A549 (cell line): ENCODE measurements around the gene SACS. TPM values are rescaled to one million over a fixed set of nuclear protein-coding genes. Genes with fewer than 3 reads are reported as not detected.

Experiments
- ATAC-seq, 2 experiments: fragments of 200-7000 bp in 1 of 2; fragments of >200 bp in 1 of 2; cut with Nextera tagmentation in 1 of 2; cut with Tn5 transposase in 1 of 2; 3 replicates each; pipeline versions ENCODE4 v1.8.0 to v1.9.1; 2018 to 2020; ENCODE audit warnings: mild to moderate bottlenecking in 1 of 2, moderate library complexity in 1 of 2
- CTCF ChIA-PET: fragments of 300-600 bp; sonication (Branson Sonifier 250); formaldehyde crosslinking; extraction: SDS; loops from one replicate; lab custom pipeline; 2021; ENCODE audit warnings: antibody characterized with exemption, inconsistent platforms; lab: Yijun Ruan, JAX
- POLR2A ChIA-PET: fragments of 350-600 bp; formaldehyde crosslinking; extraction: SDS; loops from one replicate; lab custom pipeline; 2021; ENCODE audit warnings: antibody characterized with exemption, inconsistent platforms; lab: Yijun Ruan, JAX
- DNase-seq, 2 experiments: peaks; one replicate each; pipeline versions ENCODE4 v3.0.0 to v3.0.0-alpha.2; 2011 to 2016; ENCODE audit warnings: low read depth in 1 of 2, low spot score in 1 of 2
- FAIRE-seq: peaks from 2 replicates; lab custom pipeline; 2011; peaks lifted over from hg19 to GRCh38; lab: Jason Lieb, UNC
- H3K27ac ChIP-seq, 2 experiments: fragments of >200 bp; sonication (Bioruptor Twin); formaldehyde crosslinking; 3 replicates each; pipeline ENCODE4 v1.5.1; 2016 to 2017
- H3K4me1 ChIP-seq: fragments of >200 bp; sonication (Bioruptor Twin); formaldehyde crosslinking; 3 replicates; pipeline ENCODE4 v1.6.1; 2016
- H3K4me2 ChIP-seq: fragments of >200 bp; sonication (Bioruptor Twin); formaldehyde crosslinking; 3 replicates; pipeline ENCODE4 v1.6.1; 2016
- H3K4me3 ChIP-seq: fragments of >200 bp; sonication (Bioruptor Twin); formaldehyde crosslinking; 3 replicates; pipeline ENCODE4 v1.5.1; 2016
- H3K9me3 ChIP-seq: fragments of >200 bp; sonication (Bioruptor Twin); formaldehyde crosslinking; 3 replicates; pipeline ENCODE4 v1.6.1; 2016
- CEBPB ChIP-seq, 2 experiments: fragments of >200 bp in 1 of 2; sonication (Bioruptor Twin) in 1 of 2; formaldehyde crosslinking in 1 of 2; IDR thresholded peaks; 2 replicates each; pipeline ENCODE4 v1.6.1; 2012 to 2016
- CHD2 ChIP-seq: fragments of 150-350 bp; IDR thresholded peaks from 2 replicates; pipeline ENCODE4 v1.6.1; 2014; ENCODE audit warnings: low read length; ENCODE audit not compliant: partially characterized antibody
- CHD4 ChIP-seq: fragments of 200-600 bp; sonication (generic); IDR thresholded peaks from 2 replicates; pipeline ENCODE4 v1.6.1; 2016; ENCODE audit warnings: antibody characterized with exemption, mild to moderate bottlenecking, borderline replicate concordance
- EHF ChIP-seq: fragments of 250-450 bp; sonication (Bioruptor Pico); IDR thresholded peaks from 2 replicates; pipeline ENCODE4 v1.5.0; 2020; ENCODE audit warnings: mild to moderate bottlenecking
- ESRRA ChIP-seq: fragments of 150-350 bp; IDR thresholded peaks from 2 replicates; pipeline ENCODE4 v1.6.1; 2014; ENCODE audit warnings: mild to moderate bottlenecking, low read length, borderline replicate concordance
- FOSL2 ChIP-seq, 2 experiments: fragments of 450-650 bp in 1 of 2; fragments of >200 bp in 1 of 2; sonication (Bioruptor Twin) in 1 of 2; formaldehyde crosslinking; IDR thresholded peaks; 2 replicates each; pipeline versions ENCODE4 v1.5.0 to v1.6.1; 2016 to 2020; ENCODE audit warnings: mild to moderate bottlenecking in 1 of 2, moderate library complexity in 1 of 2
- HDAC2 ChIP-seq: fragments of 200-600 bp; sonication (generic); IDR thresholded peaks from 2 replicates; pipeline ENCODE4 v1.6.1; 2016
- HEYL ChIP-seq: fragments of 250-450 bp; sonication (Bioruptor Pico); IDR thresholded peaks from 2 replicates; pipeline ENCODE4 v1.8.0; 2021; ENCODE audit warnings: mild to moderate bottlenecking, moderate library complexity
- HOXA7 ChIP-seq: fragments of 250-450 bp; sonication (Bioruptor Pico); IDR thresholded peaks from 2 replicates; pipeline ENCODE4 v1.5.0; 2020; ENCODE audit warnings: mild to moderate bottlenecking, moderate library complexity
- HOXB13 ChIP-seq: fragments of 250-450 bp; sonication (Bioruptor Pico); IDR thresholded peaks from 2 replicates; pipeline ENCODE4 v1.5.0; 2020; ENCODE audit warnings: low read depth, mild to moderate bottlenecking, moderate library complexity
- HOXB5 ChIP-seq: fragments of 250-450 bp; sonication (Bioruptor Pico); IDR thresholded peaks from 2 replicates; pipeline ENCODE4 v1.5.0; 2020; ENCODE audit warnings: mild to moderate bottlenecking, moderate library complexity
- JUN ChIP-seq, 2 experiments: fragments of >200 bp; sonication (Bioruptor Twin); formaldehyde crosslinking; IDR thresholded peaks; 2 replicates in 1 of 2; 3 replicates in 1 of 2; pipeline ENCODE4 v1.6.1; 2016 to 2017
- MAZ ChIP-seq: fragments of 150-350 bp; IDR thresholded peaks from 2 replicates; pipeline ENCODE4 v1.6.1; 2014; ENCODE audit warnings: antibody characterized with exemption, low read depth, low read length, borderline replicate concordance
- MYC ChIP-seq: IDR thresholded peaks from 2 replicates; pipeline ENCODE4 v1.6.1; 2012; ENCODE audit warnings: mild to moderate bottlenecking, inconsistent platforms, low read length, improper control_type of control experiment, borderline replicate concordance
- PHF8 ChIP-seq: fragments of 200-600 bp; sonication (generic); IDR thresholded peaks from 2 replicates; pipeline ENCODE4 v1.6.1; 2016; ENCODE audit warnings: low read depth, mild to moderate bottlenecking, antibody characterized with exemption, moderate library complexity, borderline replicate concordance
- POLR2A ChIP-seq: IDR thresholded peaks from 2 replicates; pipeline ENCODE4 v1.6.1; 2012; ENCODE audit warnings: mild to moderate bottlenecking, low read length
- RCOR1 ChIP-seq: fragments of 150-350 bp; IDR thresholded peaks from 2 replicates; pipeline ENCODE4 v1.6.1; 2014; ENCODE audit warnings: antibody characterized with exemption, low read length, low read depth
- RFX5 ChIP-seq: fragments of 450-650 bp; IDR thresholded peaks from 2 replicates; pipeline ENCODE4 v1.7.1; 2014; ENCODE audit warnings: antibody characterized with exemption, mild to moderate bottlenecking, moderate library complexity
- TP53 ChIP-seq: fragments of 250-450 bp; sonication (Bioruptor Pico); IDR thresholded peaks from 2 replicates; pipeline ENCODE4 v1.5.0; 2021; ENCODE audit warnings: mild to moderate bottlenecking, moderate library complexity
- ZNF302 ChIP-seq: fragments of 250-450 bp; sonication (Bioruptor Pico); IDR thresholded peaks from 2 replicates; pipeline ENCODE4 v1.9.0; 2021; ENCODE audit warnings: inconsistent platforms, mild to moderate bottlenecking, moderate library complexity
- WGBS: methylation state at CpG from one replicate; pipeline ENCODE4 v1.1.6; 2017; ENCODE audit errors: missing lambda C conversion rate; 5-methylcytosine and 5-hydroxymethylcytosine counted together
- polyA plus RNA-seq, 4 experiments: library from polyadenylated mRNA; depleted of rRNA in 3 of 4; stranded (reverse); fragments of >200 nt; fragmentation: RNase III in 1 of 4; extraction: RNeasy Plus Mini Kit Qiagen cat#74134 plus additional on column Dnase treatment in 1 of 4; gene quantifications; 2 replicates in 3 of 4; 3 replicates in 1 of 4; pipeline ENCODE4 v1.2.3, GENCODE V29; 2011 to 2017
- TF ChIP-seq, protein P1 (sequence below): IDR thresholded peaks from 2 replicates; pipeline ENCODE4 v1.6.1; 2012; ENCODE audit warnings: low read depth, borderline replicate concordance
- TF ChIP-seq, protein P2 (sequence below): IDR thresholded peaks from 2 replicates; pipeline ENCODE4 v1.6.1; 2012
- TF ChIP-seq, protein P3 (sequence below): fragments of 250-450 bp; sonication (Bioruptor Pico); IDR thresholded peaks from 2 replicates; pipeline ENCODE4 v1.5.0; 2021; ENCODE audit warnings: mild to moderate bottlenecking, moderate library complexity, borderline replicate concordance
- TF ChIP-seq, protein P4 (sequence below): fragments of >200 bp; sonication (Bioruptor Twin); formaldehyde crosslinking; IDR thresholded peaks from 3 replicates; pipeline ENCODE4 v1.6.1; 2016

Gene SACS
- polyA plus RNA-seq, 2 of the 4 experiments (the other 2 are of a cell fraction), result 6.9 to 23.8 TPM

DNA sequence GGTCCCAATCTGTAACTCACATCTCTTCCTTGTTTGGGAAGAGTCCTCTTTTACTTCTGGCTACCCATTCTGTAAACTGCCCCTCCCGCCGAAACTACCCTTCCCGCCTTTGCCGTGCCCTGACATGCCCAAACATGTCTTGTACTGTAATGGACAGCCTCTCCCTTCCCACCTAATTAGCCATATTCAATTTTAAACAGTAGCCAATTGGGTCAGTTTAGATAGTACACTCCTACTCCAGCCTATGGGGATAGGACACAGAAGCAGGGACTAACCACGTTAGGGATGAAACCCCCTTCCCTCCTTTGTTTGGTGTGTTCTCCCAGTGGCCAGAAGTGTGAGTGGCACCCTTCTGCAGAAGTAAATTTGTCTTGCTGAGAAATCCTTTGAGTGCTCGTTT, 34.2 kb downstream of the SACS start:
- Histone ChIP-seq H3K9me3 (no peaks in the 10 kb centered on the region), H3K27ac (no peak overlapping the region), H3K4me3 (no peak overlapping the region), H3K4me1 (no peaks in the 10 kb centered on the region), H3K4me2 (no peak overlapping the region)
- ATAC-seq (no peak), DNase-seq (no peak), FAIRE-seq (no peak)
- ChIA-PET CTCF (interaction anchor here (0.9 kb wide), 1 partner anchor 10 kb away, joined by 3 read pairs; no protein-coding TSS in a partner anchor), POLR2A (no interaction called here)
- 82% methylated on average over 6 of the region's 6 CpGs for WGBS
- TF ChIP-seq RFX5 (no peak), CHD4 (no peak), RCOR1 (no peak), TP53 (no peak), ZNF302 (CRISPR knock-in tag) (no peak), MYC (no peak), JUN (IDR thresholded peaks at IDR 0.05) (no peak), HOXB13 (CRISPR knock-in tag) (no peak), MAZ (no peak), HOXA7 (CRISPR knock-in tag) (no peak), CEBPB (IDR thresholded peaks at IDR 0.05) (no peak), CHD2 (no peak), PHF8 (no peak), FOSL2 (IDR thresholded peaks at IDR 0.05) (no peak), FOSL2 (CRISPR knock-in tag; IDR thresholded peaks at IDR 0.05) (no peak), POLR2A (no peak)
- TF ChIP-seq, protein P1, sequence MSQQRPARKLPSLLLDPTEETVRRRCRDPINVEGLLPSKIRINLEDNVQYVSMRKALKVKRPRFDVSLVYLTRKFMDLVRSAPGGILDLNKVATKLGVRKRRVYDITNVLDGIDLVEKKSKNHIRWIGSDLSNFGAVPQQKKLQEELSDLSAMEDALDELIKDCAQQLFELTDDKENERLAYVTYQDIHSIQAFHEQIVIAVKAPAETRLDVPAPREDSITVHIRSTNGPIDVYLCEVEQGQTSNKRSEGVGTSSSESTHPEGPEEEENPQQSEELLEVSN, result no peak
- TF ChIP-seq, protein P2, sequence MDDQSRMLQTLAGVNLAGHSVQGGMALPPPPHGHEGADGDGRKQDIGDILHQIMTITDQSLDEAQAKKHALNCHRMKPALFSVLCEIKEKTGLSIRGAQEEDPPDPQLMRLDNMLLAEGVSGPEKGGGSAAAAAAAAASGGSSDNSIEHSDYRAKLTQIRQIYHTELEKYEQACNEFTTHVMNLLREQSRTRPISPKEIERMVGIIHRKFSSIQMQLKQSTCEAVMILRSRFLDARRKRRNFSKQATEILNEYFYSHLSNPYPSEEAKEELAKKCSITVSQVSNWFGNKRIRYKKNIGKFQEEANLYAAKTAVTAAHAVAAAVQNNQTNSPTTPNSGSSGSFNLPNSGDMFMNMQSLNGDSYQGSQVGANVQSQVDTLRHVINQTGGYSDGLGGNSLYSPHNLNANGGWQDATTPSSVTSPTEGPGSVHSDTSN, result no peak

DNA sequence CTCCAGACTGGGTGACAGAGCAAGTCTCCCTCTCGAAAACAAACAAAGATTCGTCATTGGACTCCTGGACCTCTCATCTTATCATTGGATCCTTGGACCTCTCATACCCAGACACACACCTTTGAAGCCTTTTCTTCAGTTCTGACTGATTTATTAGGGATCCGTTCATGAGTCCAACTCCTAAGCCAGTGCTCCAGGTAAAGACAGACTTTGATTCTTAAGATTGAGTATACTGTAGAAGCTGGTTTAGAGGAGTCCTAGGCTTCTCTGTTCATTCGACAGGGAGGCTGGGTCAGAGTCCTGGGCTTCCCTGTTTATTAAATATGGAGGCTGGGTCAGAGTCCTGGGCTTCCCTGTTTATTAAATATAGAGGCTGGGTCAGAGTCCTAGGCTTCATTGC, 38.7 kb downstream of the SACS start:
- ChIA-PET POLR2A (no interaction called here), CTCF (no interaction called here)
- H3K4me1 ChIP-seq, result no peaks in the 10 kb centered on the region
- H3K4me3 ChIP-seq, result no peak overlapping the region
- DNase-seq, result no peak
- no peak for FAIRE-seq
- no peak overlapping the region for H3K27ac ChIP-seq
- no peak for ATAC-seq
- WGBS, result 73% methylated on average over 4 of the region's 4 CpGs
- no peak overlapping the region for H3K4me2 ChIP-seq
- TF ChIP-seq ESRRA, result no peak
- no peak for TF ChIP-seq HEYL (CRISPR knock-in tag)
- TF ChIP-seq HDAC2, result no peak
- TF ChIP-seq, protein P3, sequence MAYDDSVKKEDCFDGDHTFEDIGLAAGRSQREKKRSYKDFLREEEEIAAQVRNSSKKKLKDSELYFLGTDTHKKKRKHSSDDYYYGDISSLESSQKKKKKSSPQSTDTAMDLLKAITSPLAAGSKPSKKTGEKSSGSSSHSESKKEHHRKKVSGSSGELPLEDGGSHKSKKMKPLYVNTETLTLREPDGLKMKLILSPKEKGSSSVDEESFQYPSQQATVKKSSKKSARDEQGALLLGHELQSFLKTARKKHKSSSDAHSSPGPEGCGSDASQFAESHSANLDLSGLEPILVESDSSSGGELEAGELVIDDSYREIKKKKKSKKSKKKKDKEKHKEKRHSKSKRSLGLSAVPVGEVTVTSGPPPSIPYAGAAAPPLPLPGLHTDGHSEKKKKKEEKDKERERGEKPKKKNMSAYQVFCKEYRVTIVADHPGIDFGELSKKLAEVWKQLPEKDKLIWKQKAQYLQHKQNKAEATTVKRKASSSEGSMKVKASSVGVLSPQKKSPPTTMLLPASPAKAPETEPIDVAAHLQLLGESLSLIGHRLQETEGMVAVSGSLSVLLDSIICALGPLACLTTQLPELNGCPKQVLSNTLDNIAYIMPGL (CRISPR knock-in tag), result no peak
- no peak for TF ChIP-seq HOXB5 (CRISPR knock-in tag)
- TF ChIP-seq, protein P4, sequence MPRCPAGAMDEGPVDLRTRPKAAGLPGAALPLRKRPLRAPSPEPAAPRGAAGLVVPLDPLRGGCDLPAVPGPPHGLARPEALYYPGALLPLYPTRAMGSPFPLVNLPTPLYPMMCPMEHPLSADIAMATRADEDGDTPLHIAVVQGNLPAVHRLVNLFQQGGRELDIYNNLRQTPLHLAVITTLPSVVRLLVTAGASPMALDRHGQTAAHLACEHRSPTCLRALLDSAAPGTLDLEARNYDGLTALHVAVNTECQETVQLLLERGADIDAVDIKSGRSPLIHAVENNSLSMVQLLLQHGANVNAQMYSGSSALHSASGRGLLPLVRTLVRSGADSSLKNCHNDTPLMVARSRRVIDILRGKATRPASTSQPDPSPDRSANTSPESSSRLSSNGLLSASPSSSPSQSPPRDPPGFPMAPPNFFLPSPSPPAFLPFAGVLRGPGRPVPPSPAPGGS, result no peak
- no peak for TF ChIP-seq PHF8
- TF ChIP-seq EHF (CRISPR knock-in tag), result no peak
- H3K9me3 ChIP-seq, result no peaks in the 10 kb centered on the region
